Neural crest cell (in vitro differentiated cells): ENCODE results near the gene FBP1. TPM values are rescaled to one million over a fixed set of nuclear protein-coding genes. Genes with fewer than 3 reads are reported as not detected.
"Not testable (repeated sequence)": the region's sequence is repeated elsewhere in the genome, so short reads cannot be mapped to it uniquely, and the experiment has no call there.

Experiments
- DNase-seq: peaks from one replicate; pipeline ENCODE4 v3.0.0; 2021; ENCODE audit warnings: low read depth, mixed read lengths, low spot score
- H3K27ac Mint-ChIP-seq: one replicate; pipeline ENCODE4 v1.8.0; 2021; ENCODE audit warnings: mild to moderate bottlenecking, mixed read lengths; ENCODE audit not compliant: unreplicated experiment
- H3K27me3 Mint-ChIP-seq: 2 replicates; pipeline ENCODE4 v1.8.0; 2021; ENCODE audit warnings: low read depth, mild to moderate bottlenecking, mixed read lengths
- H3K36me3 Mint-ChIP-seq: 2 replicates; pipeline ENCODE4 v1.8.0; 2021; ENCODE audit warnings: low read depth, mild to moderate bottlenecking, mixed read lengths
- H3K4me1 Mint-ChIP-seq: 2 replicates; pipeline ENCODE4 v1.8.0; 2021; ENCODE audit warnings: mixed read lengths
- H3K4me3 Mint-ChIP-seq: one replicate; pipeline ENCODE4 v1.8.0; 2021; ENCODE audit warnings: mild to moderate bottlenecking, mixed read lengths
- H3K9me3 Mint-ChIP-seq: 2 replicates; pipeline ENCODE4 v1.8.0; 2021; ENCODE audit warnings: mixed read lengths
- total RNA-seq: library from RNA; stranded (reverse); gene quantifications from 2 replicates; pipeline ENCODE4 v1.2.1, GENCODE V29; 2021
- TF ChIP-seq, protein P1 (sequence below): fragments of 200-600 bp; sonication (generic); conservative IDR thresholded peaks from 2 replicates; pipeline ENCODE4 v1.5.0; 2021; ENCODE audit warnings: antibody characterized with exemption, mild to moderate bottlenecking

The FBP1 gene
- total RNA-seq, 1 donor from 2014 or later = 0.86 TPM

DNA sequence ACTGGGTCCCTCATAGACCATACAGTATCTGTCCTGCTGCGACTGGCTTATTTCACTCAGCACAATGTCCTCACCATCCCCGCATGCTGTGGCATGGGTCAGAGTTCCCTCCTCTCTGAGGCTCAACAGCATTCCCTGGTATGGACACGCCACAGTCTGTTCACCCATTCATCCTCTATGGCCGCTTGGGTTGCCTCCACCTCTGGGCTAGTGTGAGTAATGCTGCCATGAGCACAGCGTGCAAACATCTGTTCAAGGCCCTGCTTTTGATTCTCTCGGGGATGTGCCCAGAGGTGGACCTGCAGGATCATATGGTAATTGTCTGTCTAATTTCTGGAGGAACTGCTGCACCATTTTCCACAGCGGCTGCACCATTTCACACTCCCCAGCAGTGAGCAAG lies 40.2 kb downstream of the FBP1 start:
- TF ChIP-seq, protein P1, sequence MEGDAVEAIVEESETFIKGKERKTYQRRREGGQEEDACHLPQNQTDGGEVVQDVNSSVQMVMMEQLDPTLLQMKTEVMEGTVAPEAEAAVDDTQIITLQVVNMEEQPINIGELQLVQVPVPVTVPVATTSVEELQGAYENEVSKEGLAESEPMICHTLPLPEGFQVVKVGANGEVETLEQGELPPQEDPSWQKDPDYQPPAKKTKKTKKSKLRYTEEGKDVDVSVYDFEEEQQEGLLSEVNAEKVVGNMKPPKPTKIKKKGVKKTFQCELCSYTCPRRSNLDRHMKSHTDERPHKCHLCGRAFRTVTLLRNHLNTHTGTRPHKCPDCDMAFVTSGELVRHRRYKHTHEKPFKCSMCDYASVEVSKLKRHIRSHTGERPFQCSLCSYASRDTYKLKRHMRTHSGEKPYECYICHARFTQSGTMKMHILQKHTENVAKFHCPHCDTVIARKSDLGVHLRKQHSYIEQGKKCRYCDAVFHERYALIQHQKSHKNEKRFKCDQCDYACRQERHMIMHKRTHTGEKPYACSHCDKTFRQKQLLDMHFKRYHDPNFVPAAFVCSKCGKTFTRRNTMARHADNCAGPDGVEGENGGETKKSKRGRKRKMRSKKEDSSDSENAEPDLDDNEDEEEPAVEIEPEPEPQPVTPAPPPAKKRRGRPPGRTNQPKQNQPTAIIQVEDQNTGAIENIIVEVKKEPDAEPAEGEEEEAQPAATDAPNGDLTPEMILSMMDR = no peak
- no peaks in the 10 kb centered on the region for H3K9me3 Mint-ChIP-seq
- DNase-seq = no peak
- H3K27me3 Mint-ChIP-seq = no peaks in the 10 kb centered on the region
- H3K4me1 Mint-ChIP-seq = peaks cover 6% of the 10 kb centered on the region
- no peaks in the 10 kb centered on the region for H3K36me3 Mint-ChIP-seq
- no peak overlapping the region for H3K4me3 Mint-ChIP-seq
- H3K27ac Mint-ChIP-seq = no peak overlapping the region

DNA sequence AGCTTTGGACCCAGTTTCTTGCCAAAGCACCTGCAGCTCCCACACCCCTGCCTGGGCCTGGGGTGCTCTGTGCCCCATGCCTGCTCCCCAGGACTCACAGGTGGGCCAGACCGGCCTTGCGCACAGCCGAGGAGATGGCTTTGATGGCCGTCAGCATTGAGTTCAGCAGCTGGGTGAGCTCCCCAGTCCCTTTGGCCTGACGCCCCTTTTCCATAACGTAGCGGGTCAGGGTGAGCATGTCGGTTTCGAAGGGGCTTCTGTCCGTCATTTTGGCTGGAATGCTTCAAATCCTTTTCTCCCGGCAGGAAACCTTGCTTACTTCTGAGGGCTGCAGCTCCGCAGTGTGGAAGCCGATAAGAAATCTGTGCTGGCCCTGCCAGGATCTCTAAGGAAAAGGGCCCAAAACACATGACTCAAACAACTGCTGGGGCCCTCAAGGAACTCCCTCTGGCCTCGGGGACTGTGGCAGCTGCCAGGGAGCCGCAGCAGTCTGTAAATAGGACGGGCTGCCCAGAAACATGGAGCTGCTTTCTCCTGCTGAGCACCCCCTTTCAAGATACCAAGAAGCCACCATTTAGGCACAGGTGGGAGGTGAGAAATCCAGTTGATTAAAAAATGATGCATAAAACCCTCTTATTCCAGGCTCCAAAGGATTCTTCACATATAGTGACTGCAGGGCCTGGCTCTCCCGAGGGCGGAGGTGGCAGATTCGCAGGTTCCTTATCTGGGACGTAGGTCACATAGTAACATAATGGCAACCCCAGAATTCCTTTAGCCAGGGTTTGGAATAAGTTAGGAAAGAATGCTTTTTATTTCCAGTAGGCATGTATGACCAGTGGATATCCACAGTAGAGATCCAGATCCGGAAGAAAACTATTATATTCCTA lies 45.6 kb downstream of the FBP1 start, which contains the start of gene FBP2:
Gene FBP2 (minus strand): TSS at position 366 of the 887 bp plus-strand sequence. CDS start 98 bp downstream, at position 268.
- no peaks in the 10 kb centered on the region for H3K4me1 Mint-ChIP-seq
- no peak for DNase-seq
- no peak within 1 kb of the TSS for H3K27ac Mint-ChIP-seq
- no peaks in the 10 kb centered on the region for H3K36me3 Mint-ChIP-seq
- H3K9me3 Mint-ChIP-seq = no peaks in the 10 kb centered on the region
- TF ChIP-seq, protein P1 = no peak
- H3K4me3 Mint-ChIP-seq = no peak within 1 kb of the TSS
- no peaks in the 10 kb centered on the region for H3K27me3 Mint-ChIP-seq

DNA sequence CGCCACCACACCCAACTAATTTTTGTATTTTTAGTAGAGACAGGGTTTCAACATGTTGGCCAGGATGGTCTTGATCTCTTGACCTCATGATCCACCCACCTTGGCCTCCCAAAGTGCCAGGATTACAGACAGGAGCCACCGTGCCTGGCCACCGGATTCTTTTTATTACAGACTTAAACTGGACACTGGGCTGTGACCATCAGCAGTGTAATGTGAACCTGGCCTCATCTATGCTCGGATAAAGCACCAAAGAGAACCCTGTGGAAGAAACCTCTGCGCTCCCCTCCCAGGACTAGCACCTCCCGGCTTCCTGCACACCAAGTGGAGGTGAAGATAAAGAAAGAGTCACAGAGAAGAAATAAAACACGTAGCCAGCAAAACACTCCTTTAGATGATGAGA lies 46.6 kb downstream of the FBP1 start:
- H3K4me3 Mint-ChIP-seq, H3K27ac Mint-ChIP-seq, H3K27me3 Mint-ChIP-seq, H3K4me1 Mint-ChIP-seq, H3K36me3 Mint-ChIP-seq, H3K9me3 Mint-ChIP-seq, DNase-seq: not testable (repeated sequence)

DNA sequence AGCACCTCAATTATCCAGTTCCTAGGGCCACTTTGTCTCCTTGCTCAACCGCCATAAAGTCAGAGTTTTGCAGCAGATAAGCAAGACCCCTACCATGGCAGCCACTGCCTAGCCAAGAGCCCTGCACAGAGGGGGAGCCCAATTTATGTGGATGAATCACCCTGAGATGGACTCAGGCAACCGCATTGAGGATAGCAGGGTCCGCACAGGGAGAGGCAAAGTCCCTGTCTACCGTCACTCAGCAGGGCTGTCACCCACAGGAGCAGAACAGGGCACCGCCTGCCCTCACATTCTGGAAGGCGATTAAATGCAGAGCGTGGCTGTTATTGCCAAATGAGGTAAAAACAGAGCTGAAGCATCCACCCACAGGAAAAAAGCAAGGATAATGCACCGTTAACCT lies 47.4 kb downstream of the FBP1 start:
- Mint-ChIP-seq H3K9me3 (no peaks in the 10 kb centered on the region), H3K27ac (no peak overlapping the region), H3K36me3 (no peaks in the 10 kb centered on the region), H3K27me3 (no peaks in the 10 kb centered on the region), H3K4me1 (no peaks in the 10 kb centered on the region), H3K4me3 (no peak overlapping the region)
- DNase-seq = no peak
- TF ChIP-seq, protein P1 = no peak

DNA sequence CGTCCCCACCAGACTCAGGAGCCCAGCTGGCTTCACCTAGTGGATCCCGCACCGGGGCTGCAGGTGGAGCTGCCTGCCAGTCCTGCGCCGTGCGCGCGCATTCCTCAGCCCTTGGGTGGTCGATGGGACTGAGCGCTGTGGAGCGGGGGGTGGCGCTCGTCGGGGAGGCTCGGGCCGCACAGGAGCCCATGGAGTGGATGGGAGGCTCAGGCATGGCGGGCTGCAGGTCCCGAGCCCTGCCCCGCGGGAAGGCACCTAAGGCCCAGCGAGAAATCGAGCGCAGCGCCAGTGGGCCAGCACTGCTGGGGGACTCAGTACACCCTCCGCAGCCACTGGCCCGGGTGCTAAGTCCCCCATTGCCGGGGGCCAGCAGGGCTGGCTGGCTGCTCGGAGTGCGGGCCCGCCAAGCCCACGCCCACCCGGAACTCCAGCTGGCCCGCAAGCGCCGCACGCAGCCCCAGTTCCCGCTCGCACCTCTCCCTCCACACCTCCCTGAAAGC lies 48.2 kb downstream of the FBP1 start:
- not testable (repeated sequence) for H3K27me3 Mint-ChIP-seq, H3K9me3 Mint-ChIP-seq, H3K36me3 Mint-ChIP-seq, H3K27ac Mint-ChIP-seq, H3K4me1 Mint-ChIP-seq, DNase-seq, H3K4me3 Mint-ChIP-seq

DNA sequence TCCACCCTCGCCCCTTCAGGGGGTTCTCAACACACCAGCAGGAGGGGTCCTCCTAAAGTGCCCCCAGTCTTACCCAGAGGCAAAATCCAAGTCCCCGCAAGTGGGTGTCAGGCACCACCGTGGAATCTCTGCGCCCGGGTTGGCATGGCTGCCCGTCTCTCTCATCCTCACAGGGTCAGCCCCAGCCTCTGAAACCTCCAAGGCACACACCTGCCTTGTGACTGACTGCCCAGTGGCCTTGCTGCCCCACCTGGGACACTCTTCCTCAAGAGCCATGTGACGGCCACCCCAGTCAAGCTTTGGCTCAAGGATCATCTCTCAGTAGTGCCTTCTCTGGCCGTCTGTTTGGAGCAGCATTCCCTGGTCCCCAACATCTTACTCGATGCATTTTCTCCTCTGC lies 50.6 kb downstream of the FBP1 start:
- no peak overlapping the region for H3K4me3 Mint-ChIP-seq
- TF ChIP-seq, protein P1 = no peak
- no peak overlapping the region for H3K27ac Mint-ChIP-seq
- no peaks in the 10 kb centered on the region for H3K9me3 Mint-ChIP-seq
- no peaks in the 10 kb centered on the region for H3K36me3 Mint-ChIP-seq
- no peaks in the 10 kb centered on the region for H3K27me3 Mint-ChIP-seq
- no peak for DNase-seq
- H3K4me1 Mint-ChIP-seq = no peaks in the 10 kb centered on the region
